ENCODE results near the gene XDH.

GRCh38 chr2:31349160-31349559, 65.4 kb downstream of the XDH start:
- no peak for TF ChIP-seq CTCF (IDR thresholded peaks at IDR 0.05)
- TF ChIP-seq POLR2A (IDR thresholded peaks at IDR 0.05) = no peak

Data from esophagus squamous epithelium (tissue), 4 donors.